Neural cell (in vitro differentiated cells): ENCODE data around the gene LSM5.

Experiments
- RAD21 ChIP-seq: fragments of 450-650 bp; conservative IDR thresholded peaks from 2 replicates; pipeline ENCODE4 v1.6.1; 2014; ENCODE audit warnings: antibody characterized with exemption, mild to moderate bottlenecking, moderate library complexity
- TAF1 ChIP-seq: IDR thresholded peaks from 2 replicates; pipeline ENCODE4 v1.6.1; 2012; ENCODE audit warnings: low read depth

DNA sequence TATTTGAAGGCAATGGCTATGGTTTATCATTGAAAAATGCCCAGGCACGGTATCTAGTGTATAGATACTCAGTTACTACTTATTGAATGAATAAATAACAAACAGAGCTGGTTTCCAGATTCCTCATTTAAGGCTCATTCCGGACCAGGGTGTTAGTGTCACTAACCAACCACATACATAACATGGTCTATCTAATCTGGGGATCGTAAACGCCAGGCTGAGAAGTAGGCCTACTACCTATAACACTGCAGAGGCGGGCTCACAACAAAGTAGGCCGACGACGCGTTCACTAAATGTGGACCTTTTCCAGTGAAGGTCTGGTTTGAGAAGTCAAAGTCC, 423 bp downstream of the LSM5 start:
- TF ChIP-seq RAD21 (no peak), TAF1 (no peak)
